Measurements from ENCODE around the gene PCBP3. TPM values are rescaled to one million over a fixed set of nuclear protein-coding genes. Genes with fewer than 3 reads are reported as not detected.
"Not testable (repeated sequence)": the region's sequence is repeated elsewhere in the genome, so short reads cannot be mapped to it uniquely, and the experiment has no call there.

The PCBP3 gene
- total RNA-seq, 2 donors from 2014 or later: 2.1 to 5.3 TPM

DNA sequence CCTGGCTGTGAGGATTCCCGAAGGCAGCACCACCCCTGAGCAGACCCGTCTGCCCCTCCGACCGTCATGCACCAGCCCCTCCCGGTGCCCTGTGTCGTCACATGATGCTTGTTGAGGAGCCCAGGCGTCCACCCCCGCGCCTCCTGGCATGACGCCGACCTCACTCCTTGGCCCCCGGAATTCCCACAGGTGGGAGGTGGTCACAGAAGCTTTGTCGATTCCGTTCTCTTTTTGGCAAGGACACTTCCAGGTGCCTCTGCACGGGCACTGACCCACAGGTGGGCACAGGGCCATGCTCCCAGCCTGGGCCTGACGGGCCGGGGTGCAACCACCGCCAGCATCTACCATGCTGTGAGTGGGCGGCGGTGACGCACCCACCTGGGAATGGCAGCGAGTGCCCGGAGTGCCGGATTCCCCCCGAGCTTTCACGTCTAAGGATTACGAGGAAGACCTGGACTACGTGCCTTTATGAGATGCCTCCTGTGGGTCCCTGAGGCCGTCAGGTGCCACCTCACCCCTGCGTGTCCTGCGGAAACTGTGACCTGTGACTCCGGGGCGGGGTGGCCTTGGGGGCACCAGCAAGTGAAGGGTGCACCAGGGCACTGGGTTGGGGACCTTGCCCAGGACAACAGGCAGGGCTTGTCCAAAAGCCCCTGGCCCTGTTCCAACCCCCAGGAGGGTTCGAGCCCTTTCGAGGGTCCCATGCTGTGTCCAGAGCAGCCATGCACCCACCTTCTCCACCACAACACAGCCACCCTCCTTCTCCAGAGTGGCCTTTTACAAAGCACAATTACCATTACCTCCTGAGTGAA is 306.6 kb downstream of the PCBP3 start:
- Histone ChIP-seq H3K4me1 (no peaks in the 10 kb centered on the region), H3K27ac (no peak overlapping the region), H3K9ac (ENCODE audit: low read depth in 2 of 2, low read length in 2 of 2) (no peak overlapping the region), H3K36me3 (no peaks in the 10 kb centered on the region), H3K4me3 (no peak overlapping the region), H3K9me3 (no peaks in the 10 kb centered on the region), H3K27me3 (no peaks in the 10 kb centered on the region)
- intact Hi-C loops (cut with DNase I): no loop called here
- DNase-seq: no peak
- TF ChIP-seq, protein P1, sequence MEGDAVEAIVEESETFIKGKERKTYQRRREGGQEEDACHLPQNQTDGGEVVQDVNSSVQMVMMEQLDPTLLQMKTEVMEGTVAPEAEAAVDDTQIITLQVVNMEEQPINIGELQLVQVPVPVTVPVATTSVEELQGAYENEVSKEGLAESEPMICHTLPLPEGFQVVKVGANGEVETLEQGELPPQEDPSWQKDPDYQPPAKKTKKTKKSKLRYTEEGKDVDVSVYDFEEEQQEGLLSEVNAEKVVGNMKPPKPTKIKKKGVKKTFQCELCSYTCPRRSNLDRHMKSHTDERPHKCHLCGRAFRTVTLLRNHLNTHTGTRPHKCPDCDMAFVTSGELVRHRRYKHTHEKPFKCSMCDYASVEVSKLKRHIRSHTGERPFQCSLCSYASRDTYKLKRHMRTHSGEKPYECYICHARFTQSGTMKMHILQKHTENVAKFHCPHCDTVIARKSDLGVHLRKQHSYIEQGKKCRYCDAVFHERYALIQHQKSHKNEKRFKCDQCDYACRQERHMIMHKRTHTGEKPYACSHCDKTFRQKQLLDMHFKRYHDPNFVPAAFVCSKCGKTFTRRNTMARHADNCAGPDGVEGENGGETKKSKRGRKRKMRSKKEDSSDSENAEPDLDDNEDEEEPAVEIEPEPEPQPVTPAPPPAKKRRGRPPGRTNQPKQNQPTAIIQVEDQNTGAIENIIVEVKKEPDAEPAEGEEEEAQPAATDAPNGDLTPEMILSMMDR (IDR thresholded peaks at IDR 0.05): no peak

DNA sequence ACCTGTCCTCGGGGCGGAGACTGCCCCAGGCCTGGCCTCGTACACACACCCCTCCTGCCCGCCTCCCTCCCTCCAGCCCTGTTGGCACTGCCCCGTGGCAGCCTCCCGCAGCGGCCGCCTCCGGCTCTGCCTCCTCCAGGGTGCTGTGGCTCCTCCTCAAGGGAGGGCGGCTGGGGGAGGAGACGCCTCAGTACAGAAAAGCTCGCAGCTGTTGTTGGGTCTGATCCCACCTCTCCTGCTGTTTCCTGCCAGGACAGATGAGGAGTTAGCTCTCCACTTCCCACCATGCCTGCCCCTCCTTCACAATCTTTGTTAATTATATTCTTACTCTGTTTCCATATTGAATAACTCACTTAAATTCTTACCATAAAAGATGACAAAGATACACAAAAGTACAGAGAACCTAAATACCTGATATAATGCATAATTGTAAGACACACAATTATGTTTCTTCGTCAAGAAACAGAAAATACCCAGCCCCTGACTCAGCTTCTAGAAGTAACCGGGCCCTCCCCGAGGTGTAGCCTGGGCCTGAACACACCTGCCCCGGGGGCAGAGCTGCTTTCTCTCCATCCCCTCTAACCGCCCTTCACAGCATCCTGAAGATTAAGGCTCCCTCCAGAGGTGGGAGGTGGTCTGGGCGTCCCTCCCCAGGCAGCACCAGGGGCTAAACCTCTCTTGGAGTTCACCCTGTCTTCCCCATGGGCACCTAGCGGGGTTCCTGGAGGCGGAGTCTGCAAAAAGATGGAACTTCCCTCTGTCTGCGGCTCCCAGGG is 307.4 kb downstream of the PCBP3 start:
- H3K27me3 ChIP-seq: no peaks in the 10 kb centered on the region
- intact Hi-C loops (cut with DNase I): no loop called here
- DNase-seq: peak; percentile 26
- no peaks in the 10 kb centered on the region for H3K9me3 ChIP-seq
- no peaks in the 10 kb centered on the region for H3K36me3 ChIP-seq
- no peak overlapping the region for H3K27ac ChIP-seq
- no peak overlapping the region for H3K9ac ChIP-seq (ENCODE audit: low read depth in 2 of 2, low read length in 2 of 2)
- TF ChIP-seq, protein P1 (IDR thresholded peaks at IDR 0.05): no peak
- no peak overlapping the region for H3K4me3 ChIP-seq
- H3K4me1 ChIP-seq: no peaks in the 10 kb centered on the region

DNA sequence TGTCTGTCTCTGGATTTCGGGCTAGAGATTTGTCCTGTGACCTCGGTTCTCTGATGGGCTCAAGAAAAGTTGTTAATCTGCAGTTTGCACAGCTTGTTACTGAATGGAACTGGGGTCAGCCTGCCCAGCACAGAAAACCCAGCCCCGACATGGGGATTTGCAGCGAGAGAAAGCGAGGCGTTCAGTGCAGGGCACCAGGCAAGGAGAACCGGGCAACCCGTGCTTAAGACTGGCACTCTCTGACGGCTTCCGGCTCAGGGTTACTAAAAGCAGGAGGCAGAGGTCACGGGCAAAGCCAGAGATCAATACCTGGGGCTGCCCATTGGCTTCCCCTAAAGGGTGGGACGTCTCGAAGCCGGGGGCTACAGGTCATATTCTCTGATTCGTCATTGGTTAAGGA is 308.2 kb downstream of the PCBP3 start:
- H3K4me3 ChIP-seq: no peak overlapping the region
- H3K36me3 ChIP-seq: no peaks in the 10 kb centered on the region
- intact Hi-C loops (cut with DNase I): no loop called here
- H3K27ac ChIP-seq: no peak overlapping the region
- H3K27me3 ChIP-seq: no peaks in the 10 kb centered on the region
- H3K9me3 ChIP-seq: no peaks in the 10 kb centered on the region
- no peak overlapping the region for H3K9ac ChIP-seq (ENCODE audit: low read depth in 2 of 2, low read length in 2 of 2)
- DNase-seq: no peak
- TF ChIP-seq, protein P1 (IDR thresholded peaks at IDR 0.05): no peak
- H3K4me1 ChIP-seq: no peaks in the 10 kb centered on the region

DNA sequence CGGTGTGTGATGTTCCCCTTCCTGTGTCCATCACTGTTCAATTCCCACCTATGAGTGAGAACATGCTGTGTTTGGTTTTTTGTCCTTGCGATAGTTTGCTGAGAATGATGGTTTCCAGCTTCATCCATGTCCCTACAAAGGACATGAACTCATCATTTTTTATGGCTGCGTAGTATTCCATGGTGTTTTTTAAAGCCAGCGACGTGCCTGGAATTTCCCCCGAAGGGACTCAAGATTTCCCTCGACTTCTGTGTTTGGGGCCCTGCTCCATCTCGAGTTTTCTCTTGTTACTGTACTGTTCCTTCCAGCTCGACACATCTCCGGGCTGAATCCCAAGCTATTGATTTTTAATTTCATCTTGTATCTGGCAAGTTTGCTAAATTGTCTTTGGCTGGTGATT is 309.0 kb downstream of the PCBP3 start:
- H3K9me3 ChIP-seq; H3K9ac ChIP-seq (ENCODE audit: low read depth in 2 of 2, low read length in 2 of 2); H3K4me1 ChIP-seq; H3K36me3 ChIP-seq; intact Hi-C loops (cut with DNase I); H3K27me3 ChIP-seq; DNase-seq; H3K4me3 ChIP-seq; H3K27ac ChIP-seq: not testable (repeated sequence)

DNA sequence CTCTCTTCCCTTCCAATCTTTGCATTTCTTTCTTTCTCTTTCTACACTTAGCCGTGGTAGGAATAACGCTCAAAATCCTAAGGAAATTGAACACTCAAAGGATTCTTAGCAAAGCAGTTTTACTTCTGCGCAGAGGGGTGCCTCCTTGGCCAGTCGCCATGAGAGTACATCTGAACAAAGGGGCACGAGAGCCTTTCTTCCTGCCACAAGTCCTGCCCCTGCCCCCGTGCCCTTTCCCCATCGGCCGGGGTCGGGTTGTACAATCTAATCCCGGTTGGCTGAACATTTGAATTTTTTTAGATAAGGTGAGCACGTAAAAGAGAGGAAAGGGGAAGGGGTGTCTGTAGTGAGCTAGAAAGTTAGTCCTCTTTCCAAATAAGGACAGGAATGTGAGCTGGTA is 309.4 kb downstream of the PCBP3 start:
- Histone ChIP-seq H3K9me3 (no peaks in the 10 kb centered on the region), H3K4me3 (no peak overlapping the region), H3K4me1 (no peaks in the 10 kb centered on the region), H3K9ac (ENCODE audit: low read depth in 2 of 2, low read length in 2 of 2) (no peak overlapping the region), H3K36me3 (no peaks in the 10 kb centered on the region), H3K27me3 (no peaks in the 10 kb centered on the region), H3K27ac (no peak overlapping the region)
- DNase-seq: no peak
- intact Hi-C loops (cut with DNase I): no loop called here
- TF ChIP-seq, protein P1 (IDR thresholded peaks at IDR 0.05): no peak

DNA sequence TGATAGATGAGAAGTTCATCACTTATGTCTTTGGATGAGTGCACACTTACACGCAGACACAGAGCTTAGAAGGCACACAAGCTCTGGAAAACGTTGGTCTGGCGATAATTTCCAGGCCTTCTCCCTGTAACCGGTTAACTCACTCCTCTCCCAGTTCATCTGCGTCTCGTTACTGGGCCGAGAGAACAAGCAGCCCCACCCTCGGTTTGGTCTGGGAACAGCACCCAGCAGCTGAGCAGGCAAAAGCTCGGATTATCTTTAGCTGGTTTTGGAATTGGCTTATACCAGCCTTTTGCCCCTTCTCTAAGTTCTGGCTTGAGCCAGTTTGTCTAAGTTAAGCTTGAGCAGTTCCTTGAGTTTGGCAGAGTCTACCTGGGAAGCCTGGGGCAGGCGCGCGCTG is 310.7 kb downstream of the PCBP3 start:
- H3K27ac ChIP-seq: no peak overlapping the region
- no peaks in the 10 kb centered on the region for H3K9me3 ChIP-seq
- intact Hi-C loops (cut with DNase I): no loop called here
- H3K4me1 ChIP-seq: no peaks in the 10 kb centered on the region
- H3K9ac ChIP-seq (ENCODE audit: low read depth in 2 of 2, low read length in 2 of 2): no peak overlapping the region
- DNase-seq: no peak
- H3K4me3 ChIP-seq: no peak overlapping the region
- no peaks in the 10 kb centered on the region for H3K27me3 ChIP-seq
- TF ChIP-seq, protein P1 (IDR thresholded peaks at IDR 0.05): no peak
- no peaks in the 10 kb centered on the region for H3K36me3 ChIP-seq
